IMR-90 (cell line): Measurements from ENCODE around the gene APCDD1. TPM values are rescaled to one million over a fixed set of nuclear protein-coding genes. Genes with fewer than 3 reads are reported as not detected.

ENCODE experiments used
- ATAC-seq: fragments of 200-7000 bp; cut with Tn5 transposase; 2 replicates; pipeline ENCODE4 v1.9.1; 2020; ENCODE audit warnings: low read depth, mild to moderate bottlenecking, moderate library complexity
- BruUV-seq: library from RNA; stranded (reverse); fragments of 400-500 nt; replicated peaks from 2 replicates; lab custom pipeline; 2021; lab: Mats Ljungman, UMichigan
- CTCF ChIA-PET: fragments of 300-600 bp; formaldehyde crosslinking; extraction: SDS; loops from one replicate; lab custom pipeline; 2021; ENCODE audit warnings: antibody characterized with exemption; lab: Yijun Ruan, JAX
- POLR2A ChIA-PET: fragments of 300-600 bp; sonication (Branson Sonifier 250); formaldehyde crosslinking; loops from one replicate; lab custom pipeline; 2022; ENCODE audit warnings: antibody characterized with exemption; ENCODE audit not compliant: unreplicated experiment; lab: Charles Lee
- DNase-seq: peaks from one replicate; pipeline ENCODE4 v3.0.0; 2013
- H2AFZ ChIP-seq: replicated peaks from 2 replicates; pipeline ENCODE3; 2013; ENCODE audit warnings: low read length, mild to moderate bottlenecking; ENCODE audit not compliant: poor library complexity
- H2AK5ac ChIP-seq: 2 replicates; pipeline ENCODE4 v1.6.1; 2013; ENCODE audit warnings: low read depth, low read length, inconsistent platforms
- H2AK9ac ChIP-seq: replicated peaks from 2 replicates; pipeline ENCODE3; 2013; ENCODE audit warnings: mild to moderate bottlenecking, low read depth, low read length, moderate library complexity; ENCODE audit not compliant: poor library complexity
- H2BK120ac ChIP-seq: 2 replicates; pipeline ENCODE4 v1.6.1; 2013; ENCODE audit warnings: low read depth, low read length, inconsistent platforms
- H2BK15ac ChIP-seq: 3 replicates; pipeline ENCODE4 v1.6.1; 2013; ENCODE audit warnings: low read depth, low read length, inconsistent platforms
- H2BK20ac ChIP-seq: 2 replicates; pipeline ENCODE4 v1.6.1; 2013; ENCODE audit warnings: low read depth, mild to moderate bottlenecking, inconsistent platforms, low read length, moderate library complexity
- H2BK5ac ChIP-seq: 2 replicates; pipeline ENCODE4 v1.6.1; 2013; ENCODE audit warnings: mild to moderate bottlenecking, low read depth, low read length, inconsistent platforms; ENCODE audit not compliant: poor library complexity, severe bottlenecking
- H3K14ac ChIP-seq: replicated peaks from 2 replicates; pipeline ENCODE4 v1.6.1; 2013; ENCODE audit warnings: low read depth, low read length, inconsistent platforms
- H3K18ac ChIP-seq: 2 replicates; pipeline ENCODE4 v1.6.1; 2013; ENCODE audit warnings: low read depth, low read length, control low read depth
- H3K23ac ChIP-seq: 2 replicates; pipeline ENCODE4 v1.6.1; 2013; ENCODE audit warnings: low read depth, low read length, inconsistent platforms
- H3K27ac ChIP-seq: 2 replicates; pipeline ENCODE4 v1.5.1; 2013; ENCODE audit warnings: mild to moderate bottlenecking, control low read depth, low read length; ENCODE audit not compliant: insufficient read depth
- H3K27me3 ChIP-seq: 2 replicates; pipeline ENCODE4 v1.6.1; 2013; ENCODE audit warnings: low read length; ENCODE audit not compliant: control insufficient read depth, insufficient read depth
- H3K36me3 ChIP-seq: 2 replicates; pipeline ENCODE4 v1.6.1; 2013; ENCODE audit warnings: low read length, mixed read lengths; ENCODE audit not compliant: control insufficient read depth, insufficient read depth
- H3K4ac ChIP-seq: 2 replicates; pipeline ENCODE4 v1.6.1; 2013; ENCODE audit warnings: low read depth, low read length, inconsistent platforms
- H3K4me1 ChIP-seq: 2 replicates; pipeline ENCODE4 v1.6.1; 2013; ENCODE audit warnings: low read length, mixed read lengths; ENCODE audit not compliant: control insufficient read depth, insufficient read depth
- H3K4me2 ChIP-seq: 2 replicates; pipeline ENCODE4 v1.6.1; 2013; ENCODE audit warnings: low read depth, mild to moderate bottlenecking, control low read depth, low read length, moderate library complexity
- H3K4me3 ChIP-seq: 2 replicates; pipeline ENCODE4 v1.5.1; 2013; ENCODE audit warnings: low read depth, mild to moderate bottlenecking, control low read depth, low read length, moderate library complexity; ENCODE audit not compliant: insufficient read depth
- H3K56ac ChIP-seq: 2 replicates; pipeline ENCODE4 v1.6.1; 2013; ENCODE audit warnings: low read length, inconsistent platforms; ENCODE audit not compliant: insufficient read depth; ENCODE audit errors: extremely low read depth
- H3K79me1 ChIP-seq, 2 experiments: 2 replicates each; pipeline ENCODE4 v1.6.1; 2013; ENCODE audit warnings: low read length in 2 of 2, inconsistent platforms in 1 of 2, low read depth in 1 of 2
- H3K9ac ChIP-seq: 2 replicates; pipeline ENCODE4 v1.6.1; 2013; ENCODE audit warnings: low read depth, low read length, control low read depth
- H3K9me1 ChIP-seq: 2 replicates; pipeline ENCODE4 v1.6.1; 2013; ENCODE audit warnings: low read length, inconsistent platforms; ENCODE audit not compliant: insufficient read depth
- H3K9me3 ChIP-seq: 2 replicates; pipeline ENCODE4 v1.6.1; 2013; ENCODE audit warnings: low read length; ENCODE audit not compliant: control insufficient read depth, insufficient read depth
- H4K20me1 ChIP-seq: 2 replicates; pipeline ENCODE4 v1.6.1; 2013; ENCODE audit warnings: low read length, inconsistent platforms; ENCODE audit not compliant: insufficient read depth
- H4K5ac ChIP-seq: 2 replicates; pipeline ENCODE4 v1.6.1; 2013; ENCODE audit warnings: mild to moderate bottlenecking, low read depth, low read length, control low read depth
- H4K8ac ChIP-seq, 2 experiments: 2 replicates each; pipeline ENCODE4 v1.6.1; 2013; ENCODE audit warnings: low read depth in 2 of 2, low read length in 2 of 2, control low read depth in 1 of 2, inconsistent platforms in 1 of 2
- H4K91ac ChIP-seq: 2 replicates; pipeline ENCODE4 v1.6.1; 2013; ENCODE audit warnings: low read depth, low read length, inconsistent platforms; ENCODE audit not compliant: insufficient read depth
- CEBPB ChIP-seq: IDR thresholded peaks from 2 replicates; pipeline ENCODE4 v1.6.1; 2012; ENCODE audit warnings: low read depth, low read length, improper control_type of control experiment
- CHD1 ChIP-seq: IDR thresholded peaks from 2 replicates; pipeline ENCODE4 v1.6.1; 2012; ENCODE audit warnings: low read depth, low read length, improper control_type of control experiment
- NFE2L2 ChIP-seq: fragments of 150-350 bp; IDR thresholded peaks from 2 replicates; pipeline ENCODE4 v1.6.1; 2016; ENCODE audit warnings: low read depth, mild to moderate bottlenecking, low read length
- POLR2A ChIP-seq: IDR thresholded peaks from 2 replicates; pipeline ENCODE4 v1.6.1; 2012; ENCODE audit warnings: mild to moderate bottlenecking, low read depth, low read length
- RCOR1 ChIP-seq: IDR thresholded peaks from 2 replicates; pipeline ENCODE4 v1.6.1; 2012; ENCODE audit warnings: mild to moderate bottlenecking, low read length, improper control_type of control experiment; ENCODE audit not compliant: insufficient replicate concordance
- SMC3 ChIP-seq: fragments of 150-350 bp; IDR thresholded peaks from 2 replicates; pipeline ENCODE4 v1.6.1; 2016; ENCODE audit warnings: low read depth, mild to moderate bottlenecking, antibody characterized with exemption, low read length, moderate library complexity
- WGBS, 2 experiments: methylation state at CpG; one replicate each; pipeline versions ENCODE4 v1.1.5 to v1.1.7; 2013; ENCODE audit warnings: missing lambda C conversion rate in 2 of 2; ENCODE audit not compliant: insufficient read length in 1 of 2; ENCODE audit errors: extremely low coverage in 2 of 2; 5-methylcytosine and 5-hydroxymethylcytosine counted together
- dilution Hi-C: fragments of 300-500 bp; cut with HindIII; formaldehyde crosslinking; loops from one replicate; pipeline ENCODE4 v1.14.3; 2018; ENCODE audit warnings: low sequenced_read_pairs; ENCODE audit not compliant: unreplicated experiment
- in situ Hi-C: fragments of 300-500 bp; cut with MboI; formaldehyde crosslinking; loops from 3 replicates; pipeline ENCODE4 v1.14.3; 2019; ENCODE audit warnings: low sequenced_read_pairs, inconsistent platforms, mixed read lengths
- intact Hi-C: fragments of 100-400 bp; cut with micrococcal nuclease; formaldehyde crosslinking; loops from 2 replicates; pipeline ENCODE4 v1.10.0; 2022
- polyA plus RNA-seq, 3 experiments: library from polyadenylated mRNA; depleted of rRNA; stranded (reverse); fragments of >200 nt; gene quantifications; 2 replicates each; pipeline ENCODE4 v1.2.3, GENCODE V29; 2012; ENCODE audit warnings: low replicate concordance in 1 of 3
- total RNA-seq: library from RNA; depleted of rRNA; stranded (reverse); fragments of >200 nt; gene quantifications from 2 replicates; pipeline ENCODE4 v1.2.3, GENCODE V29; 2012
- TF ChIP-seq, protein P1 (sequence below): conservative IDR thresholded peaks from 2 replicates; pipeline ENCODE4 v1.5.1; 2012; ENCODE audit warnings: mild to moderate bottlenecking, low read depth, low read length, improper control_type of control experiment

APCDD1 gene
- total and polyA plus RNA-seq, 2 of the 4 experiments (the other 2 are of a cell fraction) = 1.1 to 2.2 TPM

DNA sequence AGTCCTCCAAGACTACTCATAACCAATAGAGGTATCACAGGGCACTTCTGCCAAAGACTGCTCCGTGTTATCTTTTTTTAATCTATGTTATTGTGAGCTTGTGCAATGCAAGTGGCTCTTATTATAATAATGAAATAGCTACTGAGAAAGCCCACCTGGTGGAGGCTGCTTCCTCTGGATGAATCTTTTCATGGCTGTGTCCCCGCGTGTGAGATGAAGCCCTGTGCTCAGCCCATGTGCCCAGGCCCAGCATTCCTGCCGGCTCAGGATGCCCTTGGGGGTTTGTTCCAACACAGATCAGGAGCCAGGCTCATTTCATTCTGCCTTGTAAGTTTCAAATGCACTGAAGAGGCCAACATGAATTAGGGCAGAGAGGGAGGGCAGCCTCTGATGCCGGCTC is 18.7 kb downstream of the APCDD1 start:
- Histone ChIP-seq H3K4me1 (peaks cover 8% of the 10 kb centered on the region; the same call in 1 of the 2 replicates), H3K18ac (no peak overlapping the region), H3K4me2 (no peak overlapping the region), H3K79me1 (no peaks in the 10 kb centered on the region), H4K8ac (no peak overlapping the region), H3K23ac (no peak overlapping the region), H4K91ac (no peak overlapping the region), H4K5ac (no peak overlapping the region), H3K9me3 (no peaks in the 10 kb centered on the region), H4K20me1 (no peaks in the 10 kb centered on the region), H3K56ac (no peak overlapping the region), H3K4me3 (no peak overlapping the region), H3K27ac (no peak overlapping the region), H2AK9ac (no peak overlapping the region), H2BK20ac (no peak overlapping the region), H2BK5ac (no peak overlapping the region), H3K27me3 (peaks cover 19% of the 10 kb centered on the region), H2AFZ (no peak overlapping the region), H3K9ac (no peak overlapping the region), H3K14ac (no peak overlapping the region), H3K36me3 (no peaks in the 10 kb centered on the region), H2AK5ac (no peak overlapping the region), H3K4ac (no peak overlapping the region), H3K9me1 (peaks cover 3% of the 10 kb centered on the region; the same call in 1 of the 2 replicates), H2BK15ac (no peak overlapping the region), H2BK120ac (no peak overlapping the region)
- BruUV-seq = no TSS peak
- intact Hi-C loops (no loop called here), dilution Hi-C loops (no loop called here), in situ Hi-C loops (no loop called here)
- no peak for ATAC-seq
- POLR2A ChIA-PET = no interaction called here
- 50% methylated on average over 1 of the region's 5 CpGs; no CpG with 5 or more reads in 1 of the 2 experiments for WGBS, 2 experiments
- CTCF ChIA-PET = no interaction called here
- TF ChIP-seq RCOR1 (no peak), NFE2L2 (no peak), CHD1 (no peak), CEBPB (no peak), SMC3 (no peak), POLR2A (no peak)
- TF ChIP-seq, protein P1, sequence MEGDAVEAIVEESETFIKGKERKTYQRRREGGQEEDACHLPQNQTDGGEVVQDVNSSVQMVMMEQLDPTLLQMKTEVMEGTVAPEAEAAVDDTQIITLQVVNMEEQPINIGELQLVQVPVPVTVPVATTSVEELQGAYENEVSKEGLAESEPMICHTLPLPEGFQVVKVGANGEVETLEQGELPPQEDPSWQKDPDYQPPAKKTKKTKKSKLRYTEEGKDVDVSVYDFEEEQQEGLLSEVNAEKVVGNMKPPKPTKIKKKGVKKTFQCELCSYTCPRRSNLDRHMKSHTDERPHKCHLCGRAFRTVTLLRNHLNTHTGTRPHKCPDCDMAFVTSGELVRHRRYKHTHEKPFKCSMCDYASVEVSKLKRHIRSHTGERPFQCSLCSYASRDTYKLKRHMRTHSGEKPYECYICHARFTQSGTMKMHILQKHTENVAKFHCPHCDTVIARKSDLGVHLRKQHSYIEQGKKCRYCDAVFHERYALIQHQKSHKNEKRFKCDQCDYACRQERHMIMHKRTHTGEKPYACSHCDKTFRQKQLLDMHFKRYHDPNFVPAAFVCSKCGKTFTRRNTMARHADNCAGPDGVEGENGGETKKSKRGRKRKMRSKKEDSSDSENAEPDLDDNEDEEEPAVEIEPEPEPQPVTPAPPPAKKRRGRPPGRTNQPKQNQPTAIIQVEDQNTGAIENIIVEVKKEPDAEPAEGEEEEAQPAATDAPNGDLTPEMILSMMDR = no peak
- DNase-seq = no peak
